ENCODE data around the gene ARID4A. TPM values are rescaled to one million over a fixed set of nuclear protein-coding genes. Genes with fewer than 3 reads are reported as not detected.

The ARID4A gene
- total and polyA plus RNA-seq, 2 donors (not counting 3 experiments of a cell fraction or from before 2014, with no cell fraction given) = 3.7 to 20.0 TPM

Small RNA genes lying within 50 kb of the gene (small RNA-seq; reads per million reads assigned to genes)
- gene RNU6-341P (ENCODE audit: insufficient read depth, insufficient read length, low read depth, low replicate concordance) = 0.66 reads per million

Other genes with a start within 250 kb of the ARID4A start
- 2.3 and 3.0 TPM in 2 replicates for gene ARMH4, start 146.3 kb upstream of the ARID4A start, total RNA-seq
- gene ARMH4, start 146.3 kb upstream of the ARID4A start, polyA plus RNA-seq = 1.1 TPM in 2 replicates
- gene ACTR10, start 98.4 kb upstream of the ARID4A start, total RNA-seq = 67.3 and 71.4 TPM in 2 replicates
- gene ACTR10, start 98.4 kb upstream of the ARID4A start, polyA plus RNA-seq = 21.6 and 28.6 TPM in 2 replicates
- 228 and 240 TPM in 2 replicates for gene PSMA3, start 53.7 kb upstream of the ARID4A start, total RNA-seq
- 274 and 297 TPM in 2 replicates for gene PSMA3, start 53.7 kb upstream of the ARID4A start, polyA plus RNA-seq
- gene TOMM20L, start 97.4 kb downstream of the ARID4A start, total RNA-seq = not detected in 2 replicates
- gene TOMM20L, start 97.4 kb downstream of the ARID4A start, polyA plus RNA-seq = not detected in 2 replicates
- 38.0 and 42.4 TPM in 2 replicates for gene TIMM9, start 129.0 kb downstream of the ARID4A start, total RNA-seq
- 15.4 and 20.2 TPM in 2 replicates for gene TIMM9, start 129.0 kb downstream of the ARID4A start, polyA plus RNA-seq
- 25.9 and 29.2 TPM in 2 replicates for gene KIAA0586, start 129.2 kb downstream of the ARID4A start, total RNA-seq
- 5.9 and 7.4 TPM in 2 replicates for gene KIAA0586, start 129.2 kb downstream of the ARID4A start, polyA plus RNA-seq

Data from endothelial cell of umbilical vein (primary cell).